Measurements from ENCODE around the gene ARMH3.
A peak's percentile ranks its signal among the peaks of the same experiment; 100 is the strongest.
"Not testable (repeated sequence)": the region's sequence is repeated elsewhere in the genome, so short reads cannot be mapped to it uniquely, and the experiment has no call there.

ARMH3 gene

DNA sequence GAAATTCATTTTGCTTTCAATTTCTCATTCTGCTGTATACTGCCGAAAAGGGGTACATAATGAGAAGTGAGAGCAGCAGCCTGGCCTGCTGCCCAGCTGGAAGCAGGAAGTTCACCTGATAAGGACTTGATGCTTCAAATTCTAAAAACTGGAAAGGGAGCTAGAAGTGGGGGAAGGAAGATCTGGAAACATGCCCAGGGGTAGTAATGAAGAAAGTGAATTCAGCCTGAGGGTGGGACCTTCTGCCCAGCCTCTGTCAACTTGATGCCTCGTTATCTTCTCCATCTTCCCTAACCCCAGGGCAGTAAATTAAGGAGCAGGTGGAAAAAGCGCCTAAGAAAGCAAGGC lies 69.4 kb downstream of the ARMH3 start:
- TF ChIP-seq POLR2A (IDR thresholded peaks at IDR 0.05; ENCODE audit: extremely low read depth, insufficient read length) (no peak), MYC (IDR thresholded peaks at IDR 0.05; ENCODE audit: low read depth, low read length) (no peak)
- TF ChIP-seq, protein P1, sequence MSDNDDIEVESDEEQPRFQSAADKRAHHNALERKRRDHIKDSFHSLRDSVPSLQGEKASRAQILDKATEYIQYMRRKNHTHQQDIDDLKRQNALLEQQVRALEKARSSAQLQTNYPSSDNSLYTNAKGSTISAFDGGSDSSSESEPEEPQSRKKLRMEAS (IDR thresholded peaks at IDR 0.05; ENCODE audit: low read depth, low read length): no peak
- TF ChIP-seq, protein P2, sequence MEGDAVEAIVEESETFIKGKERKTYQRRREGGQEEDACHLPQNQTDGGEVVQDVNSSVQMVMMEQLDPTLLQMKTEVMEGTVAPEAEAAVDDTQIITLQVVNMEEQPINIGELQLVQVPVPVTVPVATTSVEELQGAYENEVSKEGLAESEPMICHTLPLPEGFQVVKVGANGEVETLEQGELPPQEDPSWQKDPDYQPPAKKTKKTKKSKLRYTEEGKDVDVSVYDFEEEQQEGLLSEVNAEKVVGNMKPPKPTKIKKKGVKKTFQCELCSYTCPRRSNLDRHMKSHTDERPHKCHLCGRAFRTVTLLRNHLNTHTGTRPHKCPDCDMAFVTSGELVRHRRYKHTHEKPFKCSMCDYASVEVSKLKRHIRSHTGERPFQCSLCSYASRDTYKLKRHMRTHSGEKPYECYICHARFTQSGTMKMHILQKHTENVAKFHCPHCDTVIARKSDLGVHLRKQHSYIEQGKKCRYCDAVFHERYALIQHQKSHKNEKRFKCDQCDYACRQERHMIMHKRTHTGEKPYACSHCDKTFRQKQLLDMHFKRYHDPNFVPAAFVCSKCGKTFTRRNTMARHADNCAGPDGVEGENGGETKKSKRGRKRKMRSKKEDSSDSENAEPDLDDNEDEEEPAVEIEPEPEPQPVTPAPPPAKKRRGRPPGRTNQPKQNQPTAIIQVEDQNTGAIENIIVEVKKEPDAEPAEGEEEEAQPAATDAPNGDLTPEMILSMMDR (IDR thresholded peaks at IDR 0.05; ENCODE audit: low read depth, low read length): no peak
- no peak overlapping the region for H3K4me3 ChIP-seq (ENCODE audit: low read depth, low read length)
- no peak for DNase-seq (ENCODE audit: low read depth)

DNA sequence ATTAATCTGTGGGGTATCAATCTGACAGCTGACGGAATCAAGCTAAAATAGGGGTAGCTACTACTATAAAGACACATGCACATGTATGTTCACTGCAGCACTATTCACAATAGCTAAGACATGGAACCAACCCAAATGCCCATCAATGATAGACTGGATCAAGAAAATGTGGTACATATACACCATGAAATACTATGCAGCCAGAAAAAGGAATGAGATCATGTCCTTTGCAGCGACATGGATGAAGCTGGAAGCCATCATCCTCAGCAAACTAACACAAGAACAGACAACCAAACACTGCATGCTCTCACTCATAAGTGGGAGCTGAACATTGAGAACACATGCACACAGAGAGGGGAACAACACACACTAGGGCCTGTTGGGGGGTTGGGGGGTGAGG lies 75.3 kb downstream of the ARMH3 start:
- DNase-seq (ENCODE audit: low read depth); H3K4me3 ChIP-seq (ENCODE audit: low read depth, low read length): not testable (repeated sequence)

DNA sequence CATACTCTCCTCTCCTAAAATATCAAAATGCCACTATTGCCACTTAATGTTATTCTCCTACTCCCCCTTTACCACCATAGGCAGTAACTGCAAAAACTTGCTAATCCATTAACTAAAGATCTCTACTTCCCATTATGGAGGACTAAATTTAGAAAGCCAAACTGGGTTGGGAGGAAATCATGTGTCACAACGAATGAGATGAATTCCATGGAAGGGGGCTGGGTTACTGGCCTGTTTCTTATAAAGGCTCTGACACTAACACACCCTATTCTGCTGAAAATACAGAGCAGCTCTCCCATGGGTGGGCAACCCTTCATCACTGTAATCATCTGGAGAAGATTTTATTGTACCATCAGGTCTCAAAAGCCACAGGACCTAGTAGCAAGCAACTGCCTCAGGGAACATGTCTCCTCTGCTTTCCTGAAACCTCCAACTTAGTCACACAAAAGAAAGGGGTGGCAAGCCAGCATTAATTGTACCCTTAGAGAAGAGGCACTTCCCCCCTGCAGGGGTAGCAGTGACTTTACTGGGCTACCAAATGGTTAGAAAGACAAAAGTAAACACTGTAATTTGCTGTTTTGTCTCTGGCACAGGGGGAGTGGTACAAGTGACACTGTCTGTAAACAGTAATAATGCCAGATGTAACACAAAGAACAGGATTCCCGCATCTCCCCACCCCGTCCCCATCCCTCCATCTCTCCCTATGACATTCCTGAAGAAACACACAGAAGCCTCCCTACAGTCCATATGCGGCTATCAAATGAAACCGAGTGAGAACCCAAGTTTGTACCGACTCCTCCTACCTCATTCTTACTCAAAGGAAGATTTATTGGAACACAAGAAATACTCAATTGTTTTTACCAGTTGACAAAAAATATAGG lies 81.6 kb downstream of the ARMH3 start:
- no peak for TF ChIP-seq MYC (IDR thresholded peaks at IDR 0.05; ENCODE audit: low read depth, low read length)
- no peak for TF ChIP-seq POLR2A (IDR thresholded peaks at IDR 0.05; ENCODE audit: extremely low read depth, insufficient read length)
- TF ChIP-seq, protein P1 (IDR thresholded peaks at IDR 0.05; ENCODE audit: low read depth, low read length): no peak
- TF ChIP-seq, protein P2 (IDR thresholded peaks at IDR 0.05; ENCODE audit: low read depth, low read length): no peak
- DNase-seq (ENCODE audit: low read depth): peak; percentile 38
- H3K4me3 ChIP-seq (ENCODE audit: low read depth, low read length): no peak overlapping the region

DNA sequence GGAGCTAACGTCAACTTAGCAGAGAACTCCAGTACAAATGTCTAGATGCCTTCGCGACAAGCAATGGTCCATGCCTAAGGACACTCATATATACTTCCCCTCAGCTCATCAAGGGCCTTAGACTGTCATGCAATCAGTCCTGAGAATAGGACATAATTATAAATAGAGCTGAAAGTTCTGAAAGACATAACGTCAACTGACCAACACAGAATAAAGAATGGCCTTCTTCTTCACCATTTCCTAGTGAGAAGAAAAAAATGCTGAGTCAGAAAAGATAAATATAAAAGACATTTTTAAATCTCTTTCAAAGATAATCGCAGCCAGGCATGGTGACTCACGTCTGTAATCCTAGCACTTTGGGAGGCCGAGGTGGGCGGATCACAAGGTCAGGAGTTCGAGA lies 83.2 kb downstream of the ARMH3 start:
- DNase-seq (ENCODE audit: low read depth): no peak
- no peak overlapping the region for H3K4me3 ChIP-seq (ENCODE audit: low read depth, low read length)
- TF ChIP-seq POLR2A (IDR thresholded peaks at IDR 0.05; ENCODE audit: extremely low read depth, insufficient read length) (no peak), MYC (IDR thresholded peaks at IDR 0.05; ENCODE audit: low read depth, low read length) (no peak)
- TF ChIP-seq, protein P2 (IDR thresholded peaks at IDR 0.05; ENCODE audit: low read depth, low read length): no peak
- TF ChIP-seq, protein P1 (IDR thresholded peaks at IDR 0.05; ENCODE audit: low read depth, low read length): no peak

DNA sequence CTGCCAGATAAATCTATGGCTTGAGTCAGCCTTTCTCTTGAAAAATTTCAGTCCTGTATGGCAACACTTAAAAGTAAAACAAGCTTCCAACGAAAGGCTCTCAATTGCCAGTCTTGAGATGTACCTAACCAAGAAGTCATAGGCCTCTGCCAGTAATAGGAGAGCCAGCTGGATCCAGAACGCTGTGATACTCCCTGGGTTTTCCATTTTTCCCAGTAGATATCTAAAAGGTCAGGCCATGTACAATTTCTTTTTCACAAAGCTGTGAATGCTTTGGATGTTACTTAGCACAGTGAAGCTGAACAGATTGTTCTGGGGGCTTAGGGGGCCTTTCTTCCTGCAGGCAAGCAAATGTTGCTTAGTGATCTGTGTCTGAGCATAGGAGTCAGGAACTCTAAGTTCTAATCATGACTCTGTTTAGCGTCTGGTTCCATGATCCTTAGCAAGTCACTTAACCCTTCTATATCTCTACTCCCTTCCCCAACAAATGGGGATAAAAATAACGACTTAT lies 86.5 kb downstream of the ARMH3 start:
- H3K4me3 ChIP-seq (ENCODE audit: low read depth, low read length): no peak overlapping the region
- no peak for TF ChIP-seq MYC (IDR thresholded peaks at IDR 0.05; ENCODE audit: low read depth, low read length)

DNA sequence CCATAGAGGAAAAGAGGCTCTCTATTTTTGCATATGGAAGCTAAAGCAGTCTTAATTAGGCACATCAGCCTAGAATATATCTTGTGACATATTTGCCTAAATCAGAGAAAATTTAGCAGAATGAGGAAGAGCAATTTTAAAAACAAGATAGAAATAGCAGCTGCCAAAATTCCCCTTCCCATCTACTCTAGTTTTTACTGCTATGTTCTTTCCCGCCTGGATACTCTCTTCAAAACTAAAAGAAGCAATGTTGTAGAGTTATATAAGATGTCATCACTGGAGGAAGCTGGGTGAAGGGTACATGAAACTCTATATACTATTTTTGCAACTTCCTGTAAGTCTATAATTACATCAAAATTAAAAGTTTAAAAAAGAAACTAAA lies 87.0 kb downstream of the ARMH3 start:
- no peak for DNase-seq (ENCODE audit: low read depth)
- H3K4me3 ChIP-seq (ENCODE audit: low read depth, low read length): no peak overlapping the region
- TF ChIP-seq MYC (IDR thresholded peaks at IDR 0.05; ENCODE audit: low read depth, low read length): no peak
- TF ChIP-seq, protein P1 (IDR thresholded peaks at IDR 0.05; ENCODE audit: low read depth, low read length): no peak

More for the DNA sequence above, 86.5 kb downstream of the ARMH3 start:
- DNase-seq (ENCODE audit: low read depth): no peak

DNA sequence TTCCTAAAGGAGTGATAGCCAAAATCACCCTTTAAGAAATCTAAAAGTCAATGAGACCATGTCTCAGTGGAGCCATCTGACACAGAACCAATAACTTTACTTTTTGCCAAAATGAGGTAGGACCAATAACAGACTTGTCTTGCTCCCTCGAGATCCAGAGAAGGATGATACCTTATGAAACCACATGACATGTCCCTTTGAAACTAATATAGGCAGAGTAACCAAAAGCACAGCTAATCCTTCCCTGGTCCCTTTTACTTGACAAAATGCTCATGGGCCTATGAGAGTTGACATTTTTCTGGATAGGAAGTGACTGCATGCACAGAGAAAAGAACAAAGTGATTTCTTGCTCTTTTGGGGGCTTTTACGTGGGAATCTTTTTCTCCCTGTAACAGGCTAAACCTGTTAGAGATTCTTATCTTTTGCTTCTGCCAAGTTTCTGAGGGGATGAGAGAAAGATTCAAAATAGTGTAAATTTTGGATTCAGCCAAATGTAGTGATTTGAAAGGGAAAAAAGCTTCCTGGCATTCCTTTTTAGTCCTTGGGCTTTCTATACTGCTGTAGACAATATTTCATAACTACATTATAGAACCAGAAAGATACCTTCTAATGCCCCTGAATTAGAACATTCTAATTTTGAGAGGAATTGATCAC lies 87.6 kb downstream of the ARMH3 start:
- TF ChIP-seq POLR2A (IDR thresholded peaks at IDR 0.05; ENCODE audit: extremely low read depth, insufficient read length) (no peak), MYC (IDR thresholded peaks at IDR 0.05; ENCODE audit: low read depth, low read length) (no peak)
- TF ChIP-seq, protein P1 (IDR thresholded peaks at IDR 0.05; ENCODE audit: low read depth, low read length): no peak
- TF ChIP-seq, protein P2 (IDR thresholded peaks at IDR 0.05; ENCODE audit: low read depth, low read length): no peak
- H3K4me3 ChIP-seq (ENCODE audit: low read depth, low read length): no peak overlapping the region
- no peak for DNase-seq (ENCODE audit: low read depth)
